MCF 10A (cell line): Measurements from ENCODE around the gene CDC16. TPM values are rescaled to one million over a fixed set of nuclear protein-coding genes. Genes with fewer than 3 reads are reported as not detected.

Source experiments
- BruUV-seq: library from RNA; stranded (reverse); fragments of 400-500 nt; replicated peaks from 2 replicates; lab custom pipeline; 2021; lab: Mats Ljungman, UMichigan
- CTCF ChIA-PET: fragments of 300-600 bp; sonication (Branson Sonifier 250); formaldehyde crosslinking; extraction: SDS; loops from one replicate; lab custom pipeline; 2021; ENCODE audit warnings: antibody characterized with exemption, inconsistent platforms; lab: Yijun Ruan, JAX
- POLR2A ChIA-PET: fragments of 300-600, 350-650 bp; sonication (Branson Sonifier 250); formaldehyde crosslinking; extraction: SDS; loops from one replicate; lab custom pipeline; 2020; ENCODE audit warnings: antibody characterized with exemption, inconsistent platforms; lab: Yijun Ruan, JAX
- DNase-seq: peaks from one replicate; pipeline ENCODE4 v3.0.0-alpha.2; 2018; ENCODE audit not compliant: unreplicated experiment
- H3K27ac Mint-ChIP-seq: one replicate; pipeline ENCODE4 v1.8.0; 2022; ENCODE audit warnings: mild to moderate bottlenecking, low read depth, mixed read lengths; ENCODE audit not compliant: unreplicated experiment
- H3K27me3 Mint-ChIP-seq: one replicate; pipeline ENCODE4 v1.8.0; 2022; ENCODE audit warnings: mixed read lengths; ENCODE audit not compliant: insufficient read depth, unreplicated experiment
- H3K36me3 Mint-ChIP-seq: one replicate; pipeline ENCODE4 v1.8.0; 2022; ENCODE audit warnings: mild to moderate bottlenecking, moderate library complexity, mixed read lengths; ENCODE audit not compliant: insufficient read depth, unreplicated experiment
- H3K4me1 Mint-ChIP-seq: one replicate; pipeline ENCODE4 v1.8.0; 2022; ENCODE audit warnings: mixed read lengths; ENCODE audit not compliant: insufficient read depth, unreplicated experiment
- H3K4me3 Mint-ChIP-seq: one replicate; pipeline ENCODE4 v1.8.0; 2022; ENCODE audit warnings: mild to moderate bottlenecking, moderate library complexity, mixed read lengths; ENCODE audit not compliant: unreplicated experiment
- H3K9me3 Mint-ChIP-seq: one replicate; pipeline ENCODE4 v1.8.0; 2022; ENCODE audit warnings: mixed read lengths; ENCODE audit not compliant: unreplicated experiment
- intact Hi-C: fragments of 100-400 bp; cut with micrococcal nuclease; formaldehyde crosslinking; loops from 2 replicates; pipeline ENCODE4 v1.14.1; 2022
- total RNA-seq: library from RNA; stranded (reverse); gene quantifications from 2 replicates; pipeline ENCODE4 v1.2.3, GENCODE V29; 2022
- TF ChIP-seq, protein P1 (sequence below): fragments of 200-600 bp; IDR thresholded peaks from one replicate; pipeline ENCODE4 v1.8.0; 2022; ENCODE audit warnings: antibody characterized with exemption, mild to moderate bottlenecking; ENCODE audit not compliant: unreplicated experiment

Gene CDC16
- total RNA-seq, 1 experiment from 2014 or later, result 72.4 TPM

- Mint-ChIP-seq H3K4me3 (no peak overlapping the region), H3K27me3 (no peaks in the 10 kb centered on the region), H3K9me3 (no peaks in the 10 kb centered on the region), H3K36me3 (no peaks in the 10 kb centered on the region), H3K4me1 (peaks cover 6% of the 10 kb centered on the region), H3K27ac (no peak overlapping the region)
- intact Hi-C loops, result loop anchor here (5.0 kb wide), 2 partner anchors 77 to 97 kb away; partner anchors contain the start of gene RASA3
- BruUV-seq, result no TSS peak
- TF ChIP-seq, protein P1, sequence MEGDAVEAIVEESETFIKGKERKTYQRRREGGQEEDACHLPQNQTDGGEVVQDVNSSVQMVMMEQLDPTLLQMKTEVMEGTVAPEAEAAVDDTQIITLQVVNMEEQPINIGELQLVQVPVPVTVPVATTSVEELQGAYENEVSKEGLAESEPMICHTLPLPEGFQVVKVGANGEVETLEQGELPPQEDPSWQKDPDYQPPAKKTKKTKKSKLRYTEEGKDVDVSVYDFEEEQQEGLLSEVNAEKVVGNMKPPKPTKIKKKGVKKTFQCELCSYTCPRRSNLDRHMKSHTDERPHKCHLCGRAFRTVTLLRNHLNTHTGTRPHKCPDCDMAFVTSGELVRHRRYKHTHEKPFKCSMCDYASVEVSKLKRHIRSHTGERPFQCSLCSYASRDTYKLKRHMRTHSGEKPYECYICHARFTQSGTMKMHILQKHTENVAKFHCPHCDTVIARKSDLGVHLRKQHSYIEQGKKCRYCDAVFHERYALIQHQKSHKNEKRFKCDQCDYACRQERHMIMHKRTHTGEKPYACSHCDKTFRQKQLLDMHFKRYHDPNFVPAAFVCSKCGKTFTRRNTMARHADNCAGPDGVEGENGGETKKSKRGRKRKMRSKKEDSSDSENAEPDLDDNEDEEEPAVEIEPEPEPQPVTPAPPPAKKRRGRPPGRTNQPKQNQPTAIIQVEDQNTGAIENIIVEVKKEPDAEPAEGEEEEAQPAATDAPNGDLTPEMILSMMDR, result no peak
- ChIA-PET CTCF (interaction anchor here (0.7 to 1.7 kb wide), 2 partner anchors 279 kb away, joined by 3 to 8 read pairs; no protein-coding TSS in a partner anchor), POLR2A (interaction anchor here (1.1 to 1.2 kb wide), 2 partner anchors 409 to 931 kb away, joined by 3 to 4 read pairs; no protein-coding TSS in a partner anchor)
- DNase-seq, result no peak
Observed at GRCh38 chr13:114229506-114229905, 5.2 kb upstream of the CDC16 start.

DNA sequence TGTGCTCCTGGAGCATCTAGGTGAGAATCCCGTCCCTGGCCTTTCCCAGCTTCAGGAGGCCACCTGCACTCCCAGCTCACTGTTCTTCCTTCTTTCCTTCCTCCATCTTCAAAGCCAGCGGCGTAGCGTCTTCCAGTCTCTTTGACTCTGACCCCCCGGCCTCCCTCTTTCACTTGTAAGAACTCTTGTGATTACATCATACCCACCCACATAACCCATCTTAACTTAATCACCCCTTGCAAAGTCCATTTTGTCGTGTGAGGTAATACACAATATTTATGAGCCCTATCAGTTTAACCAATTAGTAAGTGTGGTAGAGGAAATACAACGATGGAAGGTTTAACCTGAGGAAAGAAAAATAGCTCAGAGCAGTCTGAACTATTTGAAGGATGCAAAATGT, 4.6 kb upstream of the CDC16 start:
- Mint-ChIP-seq H3K4me3 (no peak overlapping the region), H3K36me3 (no peaks in the 10 kb centered on the region), H3K9me3 (no peaks in the 10 kb centered on the region), H3K27me3 (no peaks in the 10 kb centered on the region), H3K27ac (no peak overlapping the region), H3K4me1 (peaks cover 2% of the 10 kb centered on the region)
- intact Hi-C loops, result no loop called here
- DNase-seq, result no peak
- ChIA-PET CTCF (interaction anchor here (0.7 kb wide), 1 partner anchor 279 kb away, joined by 3 read pairs; no protein-coding TSS in a partner anchor), POLR2A (interaction anchor here (0.5 kb wide), 1 partner anchor 12 kb away, joined by 3 read pairs; no protein-coding TSS in a partner anchor)
- TF ChIP-seq, protein P1, result no peak
- no TSS peak for BruUV-seq

GRCh38 chr13:114230575-114230974, 4.1 kb upstream of the CDC16 start:
- H3K27me3 Mint-ChIP-seq, result no peaks in the 10 kb centered on the region
- intact Hi-C loops, result no loop called here
- H3K4me3 Mint-ChIP-seq, result no peak overlapping the region
- H3K27ac Mint-ChIP-seq, result no peak overlapping the region
- no peak for DNase-seq
- peaks cover 1% of the 10 kb centered on the region for H3K36me3 Mint-ChIP-seq
- TF ChIP-seq, protein P1, result no peak
- CTCF ChIA-PET, result no interaction called here
- H3K4me1 Mint-ChIP-seq, result no peaks in the 10 kb centered on the region
- no TSS peak for BruUV-seq
- POLR2A ChIA-PET, result interaction anchor here (0.5 kb wide), 1 partner anchor 13 kb away, joined by 3 read pairs; no protein-coding TSS in a partner anchor
- no peaks in the 10 kb centered on the region for H3K9me3 Mint-ChIP-seq

- TF ChIP-seq, protein P1, result no peak
- ChIA-PET CTCF (no interaction called here), POLR2A (no interaction called here)
- intact Hi-C loops, result no loop called here
- no TSS peak for BruUV-seq
- Mint-ChIP-seq H3K27me3 (no peaks in the 10 kb centered on the region), H3K36me3 (peaks cover 10% of the 10 kb centered on the region), H3K27ac (no peak overlapping the region), H3K4me1 (no peaks in the 10 kb centered on the region), H3K9me3 (no peaks in the 10 kb centered on the region), H3K4me3 (no peak overlapping the region)
- no peak for DNase-seq
Observed at GRCh38 chr13:114231886-114232285, 2.8 kb upstream of the CDC16 start.
